GM21381 (cell line): ENCODE measurements around the gene ZCCHC3.
"Not testable (repeated sequence)": the region's sequence is repeated elsewhere in the genome, so short reads cannot be mapped to it uniquely, and the experiment has no call there.

Experiments used
- ATAC-seq: cut with Tn5 transposase; IDR thresholded peaks from one replicate; pipeline ENCODE4 v1.9.1; 2021; ENCODE audit warnings: mild to moderate bottlenecking, moderate library complexity; ENCODE audit not compliant: unreplicated experiment

ZCCHC3 gene

GRCh38 chr20:297098-297924, at the start of gene ZCCHC3:
TSS of gene ZCCHC3 (plus strand) at chr20:297570. CDS start at chr20:297587, 17 bp downstream.
- peak; percentile 63 for ATAC-seq

- no peak for ATAC-seq
These were observed 46.0 kb upstream of the ZCCHC3 start for GRCh38 chr20:251354-251753.

- ATAC-seq, result no peak
These were observed 44.6 kb upstream of the ZCCHC3 start for GRCh38 chr20:252801-253200.

GRCh38 chr20:253447-253846, 43.9 kb upstream of the ZCCHC3 start:
- ATAC-seq, result not testable (repeated sequence)

- ATAC-seq, result no peak
These were observed 40.0 kb upstream of the ZCCHC3 start, which contains the start of gene DEFB132 for GRCh38 chr20:257419-257818. TSS of gene DEFB132 (plus strand) at chr20:257724. CDS start at chr20:257779, 55 bp downstream.

GRCh38 chr20:258269-258858, 39.0 kb upstream of the ZCCHC3 start:
- no peak for ATAC-seq

- ATAC-seq, result no peak
These were observed 38.4 kb upstream of the ZCCHC3 start for GRCh38 chr20:258963-259362.

GRCh38 chr20:259981-260380, 37.4 kb upstream of the ZCCHC3 start:
- ATAC-seq, result no peak

GRCh38 chr20:263701-264100, 33.7 kb upstream of the ZCCHC3 start:
- no peak for ATAC-seq

GRCh38 chr20:266596-267562, 30.5 kb upstream of the ZCCHC3 start:
- ATAC-seq, result peak; percentile 82

- ATAC-seq, result no peak
These were observed 26.9 kb upstream of the ZCCHC3 start for GRCh38 chr20:270517-270916.

- no peak for ATAC-seq
These were observed 26.3 kb upstream of the ZCCHC3 start for GRCh38 chr20:271069-271468.

- no peak for ATAC-seq
These were observed 25.8 kb upstream of the ZCCHC3 start for GRCh38 chr20:271528-271927.

- no peak for ATAC-seq
These were observed 24.7 kb upstream of the ZCCHC3 start for GRCh38 chr20:272718-273117.

- no peak for ATAC-seq
These were observed 23.5 kb upstream of the ZCCHC3 start for GRCh38 chr20:273884-274283.

GRCh38 chr20:275791-276190, 21.6 kb upstream of the ZCCHC3 start:
- no peak for ATAC-seq

- no peak for ATAC-seq
These were observed 20.5 kb upstream of the ZCCHC3 start for GRCh38 chr20:276620-277495.

GRCh38 chr20:277496-277781, 19.9 kb upstream of the ZCCHC3 start:
- no peak for ATAC-seq

- ATAC-seq, result no peak
These were observed 19.2 kb upstream of the ZCCHC3 start for GRCh38 chr20:278181-278580.
